GM18907 (cell line): ENCODE results near the gene CFAP300.

ENCODE experiments used
- ATAC-seq: cut with Tn5 transposase; IDR thresholded peaks from one replicate; pipeline ENCODE4 v1.9.1; 2021; ENCODE audit warnings: mild to moderate bottlenecking, moderate library complexity; ENCODE audit not compliant: unreplicated experiment

Gene CFAP300

GRCh38 chr11:102047305-102047924, at the start of gene CFAP300:
Gene CFAP300 (plus strand): TSS chr11:102047437. CDS start chr11:102047471, 34 bp downstream.
- no peak for ATAC-seq

- ATAC-seq: no peak
These were observed 45.4 kb upstream of the CFAP300 start for GRCh38 chr11:102001657-102002338.

GRCh38 chr11:102004220-102004619, 43.0 kb upstream of the CFAP300 start:
- no peak for ATAC-seq

GRCh38 chr11:102005306-102005705, 41.9 kb upstream of the CFAP300 start:
- no peak for ATAC-seq

GRCh38 chr11:102006835-102007566, 40.2 kb upstream of the CFAP300 start:
- no peak for ATAC-seq

GRCh38 chr11:102007567-102008437, 39.4 kb upstream of the CFAP300 start:
- ATAC-seq: peak; percentile 70

- ATAC-seq: no peak
These were observed 36.3 kb upstream of the CFAP300 start for GRCh38 chr11:102010776-102011494.

- no peak for ATAC-seq
These were observed 34.3 kb upstream of the CFAP300 start for GRCh38 chr11:102012946-102013345.

- no peak for ATAC-seq
These were observed 32.5 kb upstream of the CFAP300 start for GRCh38 chr11:102014756-102015155.

GRCh38 chr11:102017026-102017425, 30.2 kb upstream of the CFAP300 start:
- no peak for ATAC-seq

- ATAC-seq: no peak
These were observed 21.0 kb upstream of the CFAP300 start for GRCh38 chr11:102026217-102026616.

- ATAC-seq: no peak
These were observed 20.3 kb upstream of the CFAP300 start for GRCh38 chr11:102026959-102027358.

- ATAC-seq: no peak
These were observed 10.5 kb upstream of the CFAP300 start for GRCh38 chr11:102036757-102037156.

- ATAC-seq: no peak
These were observed 396 bp upstream of the CFAP300 start for GRCh38 chr11:102046841-102047240.

- ATAC-seq: no peak
These were observed 3.8 kb downstream of the CFAP300 start for GRCh38 chr11:102050927-102051575.

- no peak for ATAC-seq
These were observed 14.0 kb downstream of the CFAP300 start for GRCh38 chr11:102061276-102061675.

- no peak for ATAC-seq
These were observed 14.9 kb downstream of the CFAP300 start for GRCh38 chr11:102062106-102062505.

- ATAC-seq: no peak
These were observed 17.1 kb downstream of the CFAP300 start for GRCh38 chr11:102064316-102064715.

GRCh38 chr11:102070766-102071165, 23.5 kb downstream of the CFAP300 start:
- no peak for ATAC-seq
